Activated T-cell treated with anti-CD3 and anti-CD28 coated beads for 48 hours (primary cell): ENCODE measurements around the gene CLIP1.
"Not testable (repeated sequence)": the region's sequence is repeated elsewhere in the genome, so short reads cannot be mapped to it uniquely, and the experiment has no call there.

Experiments
- DNase-seq: peaks from one replicate; pipeline ENCODE4 v3.0.0-alpha.2; 2020; ENCODE audit warnings: low read depth

The CLIP1 gene

DNA sequence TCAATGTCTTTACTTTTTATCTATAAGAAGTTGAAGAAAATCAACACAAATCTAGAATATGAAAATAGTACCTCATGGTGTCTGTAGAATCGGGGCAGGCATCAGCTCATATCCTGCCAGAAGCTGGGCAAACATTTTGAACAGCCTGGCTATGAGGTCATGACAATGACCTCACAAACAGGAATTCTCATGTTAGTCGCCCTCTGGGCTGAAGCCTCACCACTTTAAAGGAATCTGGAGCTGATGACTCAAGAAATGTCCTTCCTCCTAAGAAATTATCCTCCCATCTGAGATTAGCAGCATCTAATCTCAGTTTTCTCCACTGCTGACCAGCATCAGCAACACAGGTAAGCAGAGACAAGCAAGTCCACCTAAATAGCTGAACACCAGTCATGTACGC, 27.1 kb downstream of the CLIP1 start:
- no peak for DNase-seq

DNA sequence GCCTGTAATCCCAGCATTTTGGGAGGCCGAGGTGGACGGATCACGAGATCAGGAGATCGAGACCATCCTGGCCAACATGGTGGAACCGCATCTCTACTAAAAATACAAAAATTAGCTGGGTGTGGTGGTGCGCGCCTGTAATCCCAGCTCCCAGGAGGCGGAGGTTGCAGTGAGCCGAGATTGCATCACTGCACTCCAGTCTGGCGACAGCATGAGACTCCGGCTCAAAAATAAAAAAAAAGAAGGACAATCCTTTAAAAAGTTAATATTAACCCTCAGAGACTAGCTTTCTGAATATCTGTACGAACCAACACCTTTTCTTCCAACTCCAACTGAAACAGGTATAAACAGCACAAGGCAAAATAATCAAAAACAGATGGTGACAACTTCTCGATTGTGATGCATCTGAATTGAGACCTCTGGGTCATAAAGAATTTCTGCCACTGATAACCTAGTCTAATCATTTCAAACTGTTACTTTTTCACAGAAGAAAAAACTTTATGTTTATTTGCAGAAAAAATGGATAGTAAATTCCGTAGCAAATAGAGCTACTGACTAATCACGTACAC, 27.8 kb downstream of the CLIP1 start:
- DNase-seq: no peak

DNA sequence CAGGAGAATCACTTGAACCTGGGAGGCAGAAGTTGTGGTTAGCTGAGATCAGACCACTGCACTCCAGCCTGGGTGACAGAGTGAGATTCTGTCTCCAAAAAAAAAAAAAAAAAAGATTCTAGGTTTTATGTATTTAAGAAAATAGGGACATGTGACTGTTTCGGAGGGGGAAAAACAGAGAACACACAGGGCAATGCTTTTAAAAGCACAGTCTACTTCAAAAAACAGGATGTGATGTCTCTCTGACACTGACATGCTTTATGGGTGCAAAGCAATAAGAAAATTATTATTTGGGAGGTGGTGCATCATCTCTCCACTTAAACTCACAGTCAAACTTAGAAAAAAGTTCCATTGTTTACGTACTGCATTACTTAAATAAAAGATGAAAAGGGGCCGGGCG, 28.7 kb downstream of the CLIP1 start:
- no peak for DNase-seq

DNA sequence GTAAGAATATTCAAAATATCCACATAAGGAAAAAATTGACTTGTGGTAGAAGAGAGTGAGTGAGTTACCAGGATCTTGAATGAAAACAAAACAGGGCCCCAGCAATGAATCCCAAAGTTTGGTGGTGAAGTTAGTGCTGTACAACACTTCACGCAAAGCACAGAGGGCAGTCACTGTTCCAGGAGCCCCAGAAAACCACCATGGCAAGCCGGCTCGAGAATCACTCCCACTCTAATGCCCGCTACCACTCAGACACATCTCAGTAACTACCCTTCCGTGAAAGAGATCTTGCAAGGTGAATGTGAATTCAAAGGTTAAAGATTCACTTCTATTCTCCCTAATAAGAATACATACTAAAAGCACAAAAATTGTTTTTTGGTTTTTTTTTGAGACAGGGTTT, 30.1 kb downstream of the CLIP1 start:
- no peak for DNase-seq

DNA sequence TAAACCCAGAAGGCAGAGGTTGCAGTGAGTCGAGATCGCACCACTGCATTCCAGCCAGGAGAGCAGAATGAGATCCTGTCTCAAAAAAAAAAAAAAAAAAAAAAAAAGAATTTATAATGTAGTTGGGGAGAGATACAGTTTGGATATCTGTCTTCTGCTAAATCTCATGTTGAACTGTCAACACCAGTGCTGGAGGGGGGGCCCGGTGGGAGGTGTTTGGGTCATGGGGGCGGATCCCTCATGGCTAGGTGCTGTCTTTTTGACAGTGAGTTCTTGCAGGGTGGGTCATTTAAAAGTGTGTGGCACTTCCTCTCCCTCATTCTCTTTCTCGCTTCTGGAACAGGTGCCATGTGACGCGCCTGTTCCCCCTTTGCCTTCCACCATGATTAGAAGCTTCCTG, 32.8 kb downstream of the CLIP1 start:
- no peak for DNase-seq

DNA sequence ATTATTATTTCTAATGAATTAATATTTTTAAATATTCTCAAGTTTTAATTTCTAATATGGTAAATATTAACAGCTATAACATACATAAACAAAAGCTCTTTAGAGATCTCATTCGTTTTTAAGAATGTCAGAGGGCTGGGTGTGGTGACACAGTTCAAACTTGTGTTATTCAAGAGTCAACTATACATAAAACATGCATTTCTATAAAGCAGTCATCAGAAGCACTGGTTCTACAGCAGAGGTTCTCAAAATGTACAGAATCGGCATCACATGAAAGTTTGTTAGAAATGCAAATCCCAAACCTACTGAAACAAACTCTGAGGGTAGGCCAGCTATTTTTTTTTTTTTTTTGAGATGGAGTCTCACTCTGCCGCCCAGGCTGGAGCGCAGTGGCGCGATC, 34.6 kb downstream of the CLIP1 start:
- no peak for DNase-seq

DNA sequence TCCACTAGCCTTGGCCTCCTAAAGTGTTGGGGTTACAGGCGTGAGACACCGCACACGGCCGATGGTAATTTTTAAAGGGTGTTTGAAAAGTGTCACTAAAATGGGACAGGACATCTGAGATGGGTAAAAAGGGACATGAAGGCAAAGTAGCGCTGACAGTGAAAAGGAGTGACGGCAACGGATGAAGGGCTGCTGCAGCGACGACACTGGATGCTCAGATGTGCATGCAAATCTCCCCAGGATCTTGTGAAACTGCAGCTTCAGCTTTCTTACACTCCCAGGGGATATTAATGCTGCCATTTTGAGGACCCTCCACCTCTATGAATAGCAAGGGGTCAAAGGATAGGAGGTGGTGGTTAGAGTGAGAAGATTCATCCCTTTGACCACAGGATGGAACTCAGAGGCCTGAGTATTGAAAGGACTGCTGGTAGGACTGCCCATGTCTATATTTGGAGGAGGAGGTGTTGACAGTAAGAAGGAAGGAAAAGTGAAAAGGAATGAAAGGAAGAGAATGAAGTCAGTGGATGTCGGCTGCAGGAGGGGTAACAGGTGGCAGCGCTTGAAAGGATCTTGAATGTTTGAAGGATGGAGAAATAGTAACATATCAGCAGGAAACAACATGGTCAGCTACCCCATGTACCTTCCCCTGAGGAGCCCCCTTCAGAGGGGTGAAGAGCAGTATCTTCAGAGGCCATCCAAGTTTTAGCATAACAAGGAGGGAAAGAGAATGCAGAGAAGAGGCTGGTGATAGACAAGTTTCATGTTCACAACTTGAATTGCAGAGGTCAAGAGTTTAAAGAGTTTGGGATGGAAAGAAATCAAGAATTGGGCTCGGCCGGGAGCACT, 37.1 kb downstream of the CLIP1 start:
- no peak for DNase-seq

DNA sequence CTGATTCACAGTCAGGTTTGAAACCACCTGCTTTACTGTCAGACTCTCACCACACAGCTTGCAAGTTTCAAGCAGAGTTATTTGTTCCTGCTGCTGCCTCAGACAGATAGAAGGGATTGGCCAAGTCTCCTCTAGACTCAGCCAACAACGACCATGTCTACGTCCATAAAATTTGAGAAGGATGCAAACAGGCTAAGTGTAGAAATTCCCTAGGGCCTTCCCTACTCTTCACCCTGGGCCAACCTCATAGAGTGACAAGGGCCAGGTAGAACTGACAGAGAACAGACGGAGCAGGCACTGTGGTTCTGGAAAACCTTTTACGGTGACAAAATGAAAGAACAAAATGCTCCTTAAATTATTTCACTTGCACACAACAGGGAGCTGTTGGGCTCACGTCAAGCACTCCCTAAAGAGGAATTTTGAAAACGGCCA, 39.5 kb downstream of the CLIP1 start:
- DNase-seq: no peak

DNA sequence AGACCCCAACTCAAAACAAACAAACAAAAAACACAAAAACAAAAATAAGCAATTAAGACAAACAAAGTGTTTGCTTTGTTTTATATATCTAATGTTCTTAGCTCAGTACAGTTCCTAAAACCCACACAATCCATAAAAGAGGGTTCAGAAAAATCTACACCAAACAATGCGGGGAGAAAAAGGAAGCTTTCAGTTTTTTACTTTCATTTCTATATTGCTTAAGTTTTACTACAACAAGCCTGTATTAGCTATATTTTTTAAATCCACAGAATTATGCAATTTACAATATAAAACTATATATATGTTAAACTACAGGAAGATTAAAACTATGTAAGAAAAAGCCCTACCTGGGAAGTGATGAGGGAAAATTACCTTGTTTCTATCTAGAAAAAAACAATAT, 41.4 kb downstream of the CLIP1 start:
- no peak for DNase-seq

DNA sequence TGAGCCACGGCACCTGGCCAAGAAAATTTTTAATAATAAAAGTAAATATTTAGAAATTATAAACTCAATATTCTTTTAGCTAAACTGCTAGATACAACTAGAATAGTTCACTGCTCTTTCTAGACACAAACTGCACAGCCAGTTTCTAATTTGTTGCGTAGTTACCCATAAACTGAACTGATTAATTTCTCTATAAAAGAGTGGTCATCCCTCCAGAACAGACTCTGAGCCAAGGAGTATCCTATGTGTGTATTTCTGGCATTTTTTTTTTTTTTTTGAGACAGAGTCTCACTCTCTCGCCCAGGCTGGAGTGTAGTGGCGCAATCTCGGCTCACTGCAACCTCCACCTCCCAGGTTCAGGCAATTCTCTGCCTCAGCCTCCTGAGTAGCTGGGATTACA, 45.7 kb downstream of the CLIP1 start:
- DNase-seq: not testable (repeated sequence)

DNA sequence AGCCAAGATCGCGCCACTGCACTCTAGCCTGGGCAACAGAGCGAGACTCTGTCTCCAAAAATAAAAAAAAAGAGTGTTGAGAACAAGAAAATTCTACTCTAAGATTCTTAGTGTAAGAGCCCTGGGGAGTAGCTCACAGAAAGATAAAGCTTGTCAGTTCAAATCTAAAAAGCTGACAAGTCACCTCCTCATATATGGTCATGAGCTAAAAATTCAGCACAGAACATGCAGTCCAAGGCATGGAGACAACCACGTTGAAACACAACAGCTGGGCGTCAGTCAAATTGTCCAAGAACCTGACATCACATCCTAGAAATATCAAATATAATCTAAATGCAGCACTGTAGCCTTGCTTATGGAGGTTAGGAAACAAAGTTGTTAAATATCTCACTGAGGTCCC, 47.8 kb downstream of the CLIP1 start:
- DNase-seq: no peak

DNA sequence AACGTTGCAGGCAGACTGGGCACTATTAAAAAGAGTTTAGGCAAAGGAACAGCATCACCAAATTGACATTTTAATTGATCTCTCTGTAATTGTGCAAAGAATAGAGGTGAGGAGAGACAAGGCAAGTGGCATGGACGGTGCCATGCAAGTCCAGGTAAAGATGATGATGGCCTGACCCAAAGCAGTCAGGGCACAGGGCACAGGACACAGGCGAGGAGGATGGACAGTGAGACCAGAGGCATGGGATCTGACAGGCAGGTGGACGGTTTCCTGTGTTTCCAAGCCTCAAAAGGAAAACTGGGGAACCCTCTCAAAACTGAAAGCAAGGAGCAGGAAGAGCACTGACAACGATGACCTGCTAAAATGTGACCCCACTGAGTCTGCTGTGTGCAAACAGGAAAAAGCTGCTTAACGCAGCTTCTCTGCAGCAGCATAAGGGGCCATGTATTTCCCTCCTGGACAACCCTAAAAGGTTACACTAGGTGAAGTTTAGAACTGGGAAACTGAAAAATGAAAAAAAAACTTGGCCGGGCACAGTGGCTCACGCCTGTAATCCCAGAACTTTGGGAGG, 50.9 kb downstream of the CLIP1 start:
- no peak for DNase-seq

DNA sequence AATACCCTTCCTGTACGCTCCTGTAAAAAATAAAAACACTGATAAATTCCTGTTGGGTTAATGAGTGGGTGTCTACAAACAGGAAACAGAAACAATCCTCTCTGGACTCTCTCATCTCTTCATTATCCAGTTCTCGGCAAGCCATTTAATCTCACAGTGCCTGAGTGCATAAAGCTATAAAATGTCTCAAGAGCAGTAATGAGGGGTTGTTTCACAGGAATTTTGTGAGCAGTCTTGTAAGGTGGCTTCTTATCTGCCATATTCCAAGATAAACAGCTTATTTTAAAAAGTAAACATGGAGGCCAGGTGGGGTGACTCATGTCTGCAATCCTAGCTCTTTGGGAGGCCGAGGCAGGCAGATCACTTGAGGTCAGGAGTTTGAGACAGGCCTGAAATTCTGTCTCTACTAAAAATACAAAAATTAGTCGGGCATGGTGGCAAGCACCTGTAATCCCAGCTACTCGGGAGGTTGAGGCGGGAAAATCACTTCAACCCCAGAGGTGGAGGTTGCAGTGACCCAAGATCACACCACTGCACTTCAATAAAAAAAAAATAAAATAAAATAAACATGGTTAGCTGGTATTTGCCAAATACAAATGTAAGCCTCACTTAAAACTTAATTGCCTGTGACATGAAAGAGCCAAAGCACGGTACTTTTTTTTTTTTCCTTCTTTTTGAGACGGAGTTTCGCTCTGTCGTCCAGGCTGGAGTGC, 54.0 kb downstream of the CLIP1 start:
- no peak for DNase-seq

DNA sequence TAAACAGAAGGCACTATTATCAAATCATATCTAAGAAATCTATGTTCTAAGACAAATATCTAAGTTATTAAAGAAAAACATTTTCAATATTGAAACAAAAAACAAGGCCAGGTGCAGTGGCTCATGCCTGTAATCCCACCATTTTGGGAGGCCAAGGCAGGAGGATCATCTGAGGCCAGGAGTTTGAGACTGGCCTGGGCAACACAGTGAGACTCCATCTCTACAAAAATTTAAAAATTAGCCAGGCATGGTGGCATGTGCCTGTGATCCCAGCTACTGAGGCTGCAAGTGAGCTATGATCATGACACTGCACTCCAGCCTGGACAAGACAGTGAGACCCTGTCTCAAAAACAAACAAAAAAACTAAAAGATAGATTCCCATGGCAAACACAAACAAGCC, 54.8 kb downstream of the CLIP1 start:
- not testable (repeated sequence) for DNase-seq

DNA sequence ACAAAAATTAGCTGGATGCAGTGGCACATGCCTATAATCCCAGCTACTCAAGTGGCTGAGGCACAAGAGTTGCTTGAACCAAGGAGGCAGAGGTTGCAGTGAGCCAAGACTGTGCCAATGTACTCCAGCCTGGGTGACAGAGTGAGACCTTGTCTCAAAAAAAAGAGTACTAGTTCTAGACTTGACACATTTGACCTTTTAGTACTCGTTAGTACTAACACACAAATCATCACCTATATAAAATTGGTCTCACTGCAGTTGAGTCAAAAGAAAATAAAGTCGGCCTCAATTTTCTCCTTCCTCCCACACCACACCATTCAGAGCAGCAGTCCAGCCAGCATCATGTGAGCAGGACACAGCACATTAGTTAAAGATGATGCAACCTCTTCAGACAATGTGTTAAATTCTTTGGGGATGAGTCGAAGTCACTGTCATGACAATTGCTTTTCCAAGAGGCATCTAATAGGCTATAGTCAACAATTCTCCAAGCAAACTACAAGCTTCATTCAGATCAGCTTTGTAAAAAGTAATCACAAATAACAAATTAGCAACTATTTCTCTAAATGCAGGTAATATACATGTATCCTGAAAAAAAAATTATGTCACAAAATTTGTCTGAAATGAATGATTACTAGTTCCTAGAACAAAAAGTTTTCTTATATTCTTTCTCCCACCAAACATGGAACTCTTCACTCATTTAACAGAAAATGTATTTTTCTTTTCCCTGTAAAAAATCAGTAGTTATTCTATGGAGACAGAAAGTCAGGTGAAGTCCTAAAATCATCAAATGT, 55.6 kb downstream of the CLIP1 start:
- DNase-seq: no peak

DNA sequence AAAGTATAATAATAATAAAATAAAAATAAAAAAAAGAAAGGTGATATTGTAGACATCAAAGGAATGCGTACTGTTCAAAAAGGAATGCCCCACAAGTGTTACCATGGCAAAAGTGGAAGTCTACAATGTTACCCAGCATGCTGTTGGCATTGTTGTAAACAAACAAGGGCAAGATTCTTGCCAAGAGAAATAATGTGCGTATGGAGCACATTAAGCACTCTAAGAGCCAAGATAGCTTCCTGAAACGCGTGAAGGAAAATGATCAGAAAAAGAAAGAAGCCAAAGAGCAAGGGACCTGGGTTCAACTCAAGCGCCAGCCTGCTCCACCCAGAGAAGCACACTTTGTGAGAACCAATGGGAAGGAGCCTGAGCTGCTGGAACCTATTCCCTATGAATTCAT, 57.2 kb downstream of the CLIP1 start:
- DNase-seq: not testable (repeated sequence)

DNA sequence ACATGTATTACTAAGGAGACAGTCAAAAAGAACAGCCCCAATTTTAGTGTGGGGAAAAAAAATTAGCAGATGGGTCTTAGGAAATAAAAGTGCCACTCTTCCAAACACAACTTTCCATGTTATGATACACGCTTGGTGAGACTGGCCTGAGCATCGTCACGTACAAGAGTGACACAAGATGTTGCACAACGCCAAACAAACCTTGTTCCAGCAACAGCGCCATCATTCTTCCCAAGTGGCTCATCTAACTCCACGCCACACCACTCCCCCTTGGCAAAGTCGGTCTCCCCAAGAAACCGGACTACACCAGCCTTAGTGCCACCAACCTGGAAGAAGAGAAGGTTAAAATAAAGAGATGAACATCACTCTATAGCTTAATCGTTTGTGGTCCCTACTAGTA, 58.7 kb downstream of the CLIP1 start:
- DNase-seq: no peak

DNA sequence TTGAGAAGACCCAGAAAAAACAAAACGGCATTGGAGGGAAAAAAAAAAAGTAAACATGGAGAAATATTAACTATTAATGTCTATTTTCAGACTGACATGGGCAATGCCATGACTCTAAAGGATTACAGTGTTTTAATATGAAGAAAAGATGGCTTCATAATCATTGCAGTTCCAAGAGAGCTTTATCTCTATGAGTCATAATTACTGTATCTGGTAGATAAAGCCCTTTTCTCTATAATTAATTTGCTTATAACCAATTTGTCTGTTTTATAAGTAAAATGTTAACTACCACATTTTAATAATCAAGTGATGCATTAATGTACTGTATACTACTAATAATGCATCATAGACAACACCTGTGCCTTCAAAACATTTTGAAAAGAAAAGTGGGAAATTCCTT, 59.7 kb downstream of the CLIP1 start:
- no peak for DNase-seq

DNA sequence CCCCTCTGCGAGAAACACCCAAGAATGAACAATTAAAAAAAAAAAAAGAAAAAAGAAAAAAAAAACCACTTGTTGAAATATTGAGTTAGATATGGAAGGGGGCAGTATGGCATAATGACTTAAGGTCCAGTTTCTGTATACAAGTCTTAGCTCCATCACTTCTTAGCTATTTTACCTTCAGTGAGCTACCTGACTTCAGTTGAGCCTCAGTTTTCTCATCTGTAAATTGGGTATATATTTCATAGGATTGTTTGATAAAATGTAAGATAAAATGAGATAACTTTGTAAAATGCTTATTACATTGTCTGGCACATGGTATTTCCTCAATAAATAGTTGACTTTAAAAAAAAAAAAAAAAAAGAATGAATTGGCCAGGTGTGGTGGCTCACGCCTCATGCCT, 64.1 kb downstream of the CLIP1 start:
- DNase-seq: not testable (repeated sequence)

DNA sequence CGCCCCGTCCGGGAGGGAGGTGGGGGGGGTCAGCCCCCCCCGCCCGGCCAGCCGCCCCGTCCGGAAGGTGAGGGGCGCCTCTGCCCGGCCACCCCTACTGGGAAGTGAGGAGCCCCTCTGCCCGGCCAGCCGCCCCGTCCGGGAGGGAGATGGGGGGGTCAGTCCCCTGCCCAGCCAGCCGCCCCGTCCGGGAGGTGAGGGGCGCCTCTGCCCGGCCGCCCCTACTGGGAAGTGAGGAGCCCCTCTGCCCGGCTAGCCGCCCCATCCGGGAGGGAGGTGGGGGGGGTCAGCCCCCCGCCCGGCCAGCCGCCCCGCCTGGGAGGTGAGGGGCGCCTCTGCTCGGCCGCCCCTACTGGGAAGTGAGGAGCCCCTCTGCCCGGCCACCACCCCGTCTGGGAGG, 64.9 kb downstream of the CLIP1 start:
- DNase-seq: not testable (repeated sequence)

DNA sequence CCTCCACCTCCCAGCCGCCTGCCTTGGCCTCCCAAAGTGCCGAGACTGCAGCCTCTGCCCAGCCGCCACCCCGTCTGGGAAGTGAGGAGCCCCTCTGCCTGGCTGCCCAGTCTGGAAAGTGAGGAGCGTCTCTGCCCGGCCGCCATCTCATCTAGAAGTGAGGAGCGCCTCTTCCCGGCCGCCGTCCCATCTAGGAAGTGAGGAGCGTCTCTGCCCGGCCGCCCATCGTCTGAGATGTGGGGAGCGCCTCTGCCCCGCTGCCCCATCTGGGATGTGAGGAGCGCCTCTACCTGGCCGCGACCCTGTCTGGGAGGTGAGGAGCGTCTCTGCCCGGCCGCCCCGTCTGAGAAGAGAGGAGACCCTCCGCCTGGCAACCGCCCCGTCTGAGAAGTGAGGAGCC, 65.5 kb downstream of the CLIP1 start:
- not testable (repeated sequence) for DNase-seq

DNA sequence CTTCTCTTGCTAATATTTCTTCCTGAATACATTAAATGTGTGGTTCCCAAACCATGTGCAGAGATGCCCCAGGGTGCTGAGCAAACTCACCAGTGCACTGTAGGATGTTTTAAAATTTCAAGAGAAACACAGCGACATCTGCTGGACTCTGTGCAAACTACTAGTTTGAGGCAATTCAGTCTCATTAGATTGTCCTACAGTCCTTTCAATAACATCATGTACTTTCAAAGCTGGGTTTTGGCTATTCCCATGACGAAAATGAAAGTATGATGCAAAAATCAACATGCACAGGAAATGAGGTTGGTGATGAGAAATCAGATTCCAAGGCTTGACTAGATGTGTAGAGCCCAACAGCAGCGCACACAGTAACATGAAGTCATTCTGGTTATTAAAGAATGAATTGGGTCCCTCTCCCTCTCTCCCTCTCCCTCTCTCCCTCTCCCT, 66.3 kb downstream of the CLIP1 start:
- DNase-seq: peak; percentile 19
